Measurements from ENCODE around the gene CRB2.

Gene CRB2

DNA sequence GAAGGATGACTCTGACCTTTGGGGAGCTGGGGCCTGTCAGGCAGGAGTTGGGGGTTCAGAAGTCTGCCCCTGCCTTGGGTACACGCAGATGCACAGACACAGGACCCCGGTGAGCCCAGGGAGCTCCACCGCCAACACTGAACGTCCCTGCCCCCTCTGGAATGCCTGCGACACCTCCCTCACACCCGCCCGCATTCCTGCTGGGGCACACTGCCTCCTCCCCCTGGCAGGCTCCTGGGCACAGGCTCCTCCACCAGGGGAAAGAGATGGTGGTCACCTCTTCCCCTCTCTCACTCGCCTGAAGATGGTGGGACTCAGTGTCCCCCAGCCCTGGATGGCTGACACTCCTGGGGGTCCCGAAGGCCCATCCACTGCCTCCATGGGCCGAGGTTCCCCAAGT lies 12.0 kb downstream of the CRB2 start:
- H3K27ac ChIP-seq: no peak overlapping the region

DNA sequence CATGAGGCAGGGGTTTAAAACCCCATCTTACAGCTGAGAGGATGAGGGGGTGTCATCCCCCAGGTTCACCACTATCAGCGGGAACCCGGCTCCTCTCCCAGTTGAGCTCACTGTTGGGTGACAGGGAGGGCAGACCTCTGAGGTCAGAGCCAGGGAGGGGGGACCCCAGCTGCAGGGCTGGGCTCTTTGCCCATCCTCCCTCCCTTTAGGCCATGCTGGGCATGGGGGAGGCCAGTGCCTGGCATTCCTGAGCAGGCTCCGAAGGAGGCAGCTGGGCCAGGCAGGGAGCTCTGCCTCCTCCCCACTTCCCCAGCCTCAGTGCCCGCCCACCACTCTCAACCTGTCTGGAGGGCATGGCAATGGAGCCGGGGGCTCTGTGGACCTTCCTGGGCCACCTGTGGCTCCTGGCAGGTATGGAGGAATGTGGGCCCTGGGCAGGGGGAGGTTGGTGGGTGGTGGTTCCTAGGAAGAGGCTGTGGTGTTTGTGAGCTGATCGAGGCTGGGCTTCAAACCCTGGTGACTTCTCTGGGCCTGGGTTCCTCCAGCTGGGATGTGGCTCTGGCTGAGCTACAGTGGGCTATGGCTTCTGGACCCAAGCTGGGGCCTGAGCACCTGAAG lies 12.6 kb downstream of the CRB2 start:
- no peak overlapping the region for H3K27ac ChIP-seq
- TF ChIP-seq ZFX (IDR thresholded peaks at IDR 0.05; ENCODE audit: borderline replicate concordance): no peak
- TF ChIP-seq, protein P1, sequence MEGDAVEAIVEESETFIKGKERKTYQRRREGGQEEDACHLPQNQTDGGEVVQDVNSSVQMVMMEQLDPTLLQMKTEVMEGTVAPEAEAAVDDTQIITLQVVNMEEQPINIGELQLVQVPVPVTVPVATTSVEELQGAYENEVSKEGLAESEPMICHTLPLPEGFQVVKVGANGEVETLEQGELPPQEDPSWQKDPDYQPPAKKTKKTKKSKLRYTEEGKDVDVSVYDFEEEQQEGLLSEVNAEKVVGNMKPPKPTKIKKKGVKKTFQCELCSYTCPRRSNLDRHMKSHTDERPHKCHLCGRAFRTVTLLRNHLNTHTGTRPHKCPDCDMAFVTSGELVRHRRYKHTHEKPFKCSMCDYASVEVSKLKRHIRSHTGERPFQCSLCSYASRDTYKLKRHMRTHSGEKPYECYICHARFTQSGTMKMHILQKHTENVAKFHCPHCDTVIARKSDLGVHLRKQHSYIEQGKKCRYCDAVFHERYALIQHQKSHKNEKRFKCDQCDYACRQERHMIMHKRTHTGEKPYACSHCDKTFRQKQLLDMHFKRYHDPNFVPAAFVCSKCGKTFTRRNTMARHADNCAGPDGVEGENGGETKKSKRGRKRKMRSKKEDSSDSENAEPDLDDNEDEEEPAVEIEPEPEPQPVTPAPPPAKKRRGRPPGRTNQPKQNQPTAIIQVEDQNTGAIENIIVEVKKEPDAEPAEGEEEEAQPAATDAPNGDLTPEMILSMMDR (IDR thresholded peaks at IDR 0.05): no peak

More for the DNA sequence above, 12.0 kb downstream of the CRB2 start:
- no peak for TF ChIP-seq ZFX (IDR thresholded peaks at IDR 0.05; ENCODE audit: borderline replicate concordance)
- TF ChIP-seq, protein P1 (IDR thresholded peaks at IDR 0.05): no peak

DNA sequence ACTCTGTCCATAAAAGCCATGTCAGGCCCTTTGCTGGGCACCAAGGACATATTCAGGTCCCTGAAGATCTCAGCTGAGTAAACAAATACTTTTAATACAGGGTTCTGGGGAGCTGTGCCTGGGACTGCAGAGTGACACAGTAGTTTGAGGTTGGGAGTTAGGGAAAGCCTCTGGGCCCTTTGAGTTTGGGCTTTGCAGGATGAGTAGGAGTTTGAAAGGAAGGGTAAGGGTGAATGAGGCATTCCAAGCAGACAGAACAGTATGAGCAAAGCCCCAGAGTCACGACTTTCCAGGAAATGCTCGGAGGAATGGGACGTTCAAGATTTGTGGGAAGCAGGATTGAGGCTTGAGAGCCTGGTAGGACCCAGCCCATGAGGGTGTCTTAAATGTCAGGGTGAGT lies 13.3 kb downstream of the CRB2 start:
- TF ChIP-seq, protein P1 (IDR thresholded peaks at IDR 0.05): no peak
- no peak for TF ChIP-seq ZFX (IDR thresholded peaks at IDR 0.05; ENCODE audit: borderline replicate concordance)
- H3K27ac ChIP-seq: no peak overlapping the region

DNA sequence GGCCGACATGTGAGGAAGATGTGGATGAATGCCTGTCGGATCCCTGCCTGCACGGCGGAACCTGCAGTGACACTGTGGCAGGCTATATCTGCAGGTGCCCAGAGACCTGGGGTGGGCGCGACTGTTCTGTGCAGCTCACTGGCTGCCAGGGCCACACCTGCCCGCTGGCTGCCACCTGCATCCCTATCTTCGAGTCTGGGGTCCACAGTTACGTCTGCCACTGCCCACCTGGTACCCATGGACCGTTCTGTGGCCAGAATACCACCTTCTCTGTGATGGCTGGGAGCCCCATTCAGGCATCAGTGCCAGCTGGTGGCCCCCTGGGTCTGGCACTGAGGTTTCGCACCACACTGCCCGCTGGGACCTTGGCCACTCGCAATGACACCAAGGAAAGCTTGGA lies 14.1 kb downstream of the CRB2 start:
- no peak overlapping the region for H3K27ac ChIP-seq
- TF ChIP-seq ZFX (IDR thresholded peaks at IDR 0.05; ENCODE audit: borderline replicate concordance): no peak
- TF ChIP-seq, protein P1 (IDR thresholded peaks at IDR 0.05): no peak

DNA sequence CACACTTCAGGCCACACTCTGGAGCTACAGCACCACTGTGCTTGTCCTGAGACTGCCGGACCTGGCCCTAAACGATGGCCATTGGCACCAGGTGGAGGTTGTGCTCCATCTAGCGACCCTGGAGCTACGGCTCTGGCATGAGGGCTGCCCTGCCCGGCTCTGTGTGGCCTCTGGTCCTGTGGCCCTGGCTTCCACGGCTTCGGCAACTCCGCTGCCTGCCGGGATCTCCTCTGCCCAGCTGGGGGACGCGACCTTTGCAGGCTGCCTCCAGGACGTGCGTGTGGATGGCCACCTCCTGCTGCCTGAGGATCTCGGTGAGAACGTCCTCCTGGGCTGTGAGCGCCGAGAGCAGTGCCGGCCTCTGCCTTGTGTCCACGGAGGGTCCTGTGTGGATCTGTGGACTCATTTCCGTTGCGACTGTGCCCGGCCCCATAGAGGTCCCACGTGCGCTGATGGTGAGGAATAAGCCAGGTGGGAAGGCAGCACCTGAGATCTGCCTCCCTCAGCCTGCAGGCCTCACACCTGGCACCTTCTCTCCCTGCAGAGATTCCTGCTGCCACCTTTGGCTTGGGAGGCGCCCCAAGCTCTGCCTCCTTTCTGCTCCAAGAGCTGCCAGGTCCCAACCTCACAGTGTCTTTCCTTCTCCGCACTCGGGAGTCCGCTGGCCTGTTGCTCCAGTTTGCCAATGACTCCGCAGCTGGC lies 14.7 kb downstream of the CRB2 start:
- TF ChIP-seq, protein P1 (IDR thresholded peaks at IDR 0.05): no peak
- no peak for TF ChIP-seq ZFX (IDR thresholded peaks at IDR 0.05; ENCODE audit: borderline replicate concordance)
- H3K27ac ChIP-seq: no peak overlapping the region

DNA sequence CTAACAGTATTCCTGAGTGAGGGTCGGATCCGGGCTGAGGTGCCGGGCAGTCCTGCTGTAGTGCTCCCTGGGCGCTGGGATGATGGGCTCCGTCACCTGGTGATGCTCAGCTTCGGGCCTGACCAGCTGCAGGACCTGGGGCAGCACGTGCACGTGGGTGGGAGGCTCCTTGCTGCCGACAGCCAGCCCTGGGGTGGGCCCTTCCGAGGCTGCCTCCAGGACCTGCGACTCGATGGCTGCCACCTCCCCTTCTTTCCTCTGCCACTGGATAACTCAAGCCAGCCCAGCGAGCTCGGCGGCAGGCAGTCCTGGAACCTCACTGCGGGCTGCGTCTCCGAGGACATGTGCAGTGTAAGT lies 15.2 kb downstream of the CRB2 start:
- no peak overlapping the region for H3K27ac ChIP-seq

More for the DNA sequence above, 15.2 kb downstream of the CRB2 start:
- TF ChIP-seq, protein P1 (IDR thresholded peaks at IDR 0.05): no peak
- TF ChIP-seq ZFX (IDR thresholded peaks at IDR 0.05; ENCODE audit: borderline replicate concordance): no peak
